Measurements from ENCODE around the gene OR3A2.

DNA sequence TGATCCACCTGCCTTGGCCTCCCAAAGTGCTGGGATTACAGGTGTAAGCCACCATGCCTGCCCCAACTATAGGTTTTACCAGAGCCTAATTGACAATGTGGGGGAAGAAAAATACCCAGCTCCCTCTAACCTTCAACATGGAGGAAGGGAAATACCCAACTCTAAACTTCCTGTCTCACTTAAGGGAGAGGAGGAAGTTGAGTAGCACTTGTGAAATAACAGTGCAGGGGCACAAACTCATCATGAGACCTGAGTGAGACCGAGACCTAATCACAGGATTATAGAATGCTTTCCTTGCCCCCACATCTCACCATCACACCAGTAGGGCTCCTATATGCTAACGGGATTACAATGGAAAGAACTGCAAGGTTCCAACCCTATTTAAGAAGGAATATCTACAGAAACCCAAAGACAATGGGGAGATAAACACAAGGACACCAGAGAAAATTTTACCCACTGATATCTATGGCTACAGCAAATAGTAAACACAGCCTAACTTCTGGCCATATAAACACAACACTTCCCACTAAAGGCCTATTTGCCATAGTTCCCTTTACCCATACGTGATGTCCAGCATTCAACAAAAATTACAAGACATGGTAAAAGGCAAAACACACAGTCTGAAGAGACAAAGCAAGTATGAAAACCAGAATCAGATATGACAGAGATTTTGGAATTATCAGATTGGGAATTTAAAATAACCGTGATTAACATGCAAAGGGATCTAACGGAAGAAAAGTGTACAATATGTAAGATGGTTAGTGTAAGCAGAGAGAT lies 114.8 kb downstream of the OR3A2 start:
- TF ChIP-seq, protein P1, sequence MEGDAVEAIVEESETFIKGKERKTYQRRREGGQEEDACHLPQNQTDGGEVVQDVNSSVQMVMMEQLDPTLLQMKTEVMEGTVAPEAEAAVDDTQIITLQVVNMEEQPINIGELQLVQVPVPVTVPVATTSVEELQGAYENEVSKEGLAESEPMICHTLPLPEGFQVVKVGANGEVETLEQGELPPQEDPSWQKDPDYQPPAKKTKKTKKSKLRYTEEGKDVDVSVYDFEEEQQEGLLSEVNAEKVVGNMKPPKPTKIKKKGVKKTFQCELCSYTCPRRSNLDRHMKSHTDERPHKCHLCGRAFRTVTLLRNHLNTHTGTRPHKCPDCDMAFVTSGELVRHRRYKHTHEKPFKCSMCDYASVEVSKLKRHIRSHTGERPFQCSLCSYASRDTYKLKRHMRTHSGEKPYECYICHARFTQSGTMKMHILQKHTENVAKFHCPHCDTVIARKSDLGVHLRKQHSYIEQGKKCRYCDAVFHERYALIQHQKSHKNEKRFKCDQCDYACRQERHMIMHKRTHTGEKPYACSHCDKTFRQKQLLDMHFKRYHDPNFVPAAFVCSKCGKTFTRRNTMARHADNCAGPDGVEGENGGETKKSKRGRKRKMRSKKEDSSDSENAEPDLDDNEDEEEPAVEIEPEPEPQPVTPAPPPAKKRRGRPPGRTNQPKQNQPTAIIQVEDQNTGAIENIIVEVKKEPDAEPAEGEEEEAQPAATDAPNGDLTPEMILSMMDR (conservative IDR thresholded peaks at IDR 0.05; ENCODE audit: low read length), result no peak
- TF ChIP-seq EZH2phosphoT487 (IDR thresholded peaks at IDR 0.05; ENCODE audit: borderline replicate concordance), result no peak

Data from Loucy (cell line).